Activated CD4-positive, alpha-beta T cell treated with anti-CD3 and anti-CD28 coated beads, Interleukin-2, amount 50 U/mL, for 48 hours (primary cell): ENCODE measurements around the gene KIF26B.
"Not testable (repeated sequence)": the region's sequence is repeated elsewhere in the genome, so short reads cannot be mapped to it uniquely, and the experiment has no call there.

Experiments used
- DNase-seq, 2 experiments: peaks; one replicate each; pipeline ENCODE4 v3.0.0-alpha.2; 2020

Gene KIF26B

GRCh38 chr1:245671966-245672767, 517.4 kb downstream of the KIF26B start:
- no peak for DNase-seq

DNA sequence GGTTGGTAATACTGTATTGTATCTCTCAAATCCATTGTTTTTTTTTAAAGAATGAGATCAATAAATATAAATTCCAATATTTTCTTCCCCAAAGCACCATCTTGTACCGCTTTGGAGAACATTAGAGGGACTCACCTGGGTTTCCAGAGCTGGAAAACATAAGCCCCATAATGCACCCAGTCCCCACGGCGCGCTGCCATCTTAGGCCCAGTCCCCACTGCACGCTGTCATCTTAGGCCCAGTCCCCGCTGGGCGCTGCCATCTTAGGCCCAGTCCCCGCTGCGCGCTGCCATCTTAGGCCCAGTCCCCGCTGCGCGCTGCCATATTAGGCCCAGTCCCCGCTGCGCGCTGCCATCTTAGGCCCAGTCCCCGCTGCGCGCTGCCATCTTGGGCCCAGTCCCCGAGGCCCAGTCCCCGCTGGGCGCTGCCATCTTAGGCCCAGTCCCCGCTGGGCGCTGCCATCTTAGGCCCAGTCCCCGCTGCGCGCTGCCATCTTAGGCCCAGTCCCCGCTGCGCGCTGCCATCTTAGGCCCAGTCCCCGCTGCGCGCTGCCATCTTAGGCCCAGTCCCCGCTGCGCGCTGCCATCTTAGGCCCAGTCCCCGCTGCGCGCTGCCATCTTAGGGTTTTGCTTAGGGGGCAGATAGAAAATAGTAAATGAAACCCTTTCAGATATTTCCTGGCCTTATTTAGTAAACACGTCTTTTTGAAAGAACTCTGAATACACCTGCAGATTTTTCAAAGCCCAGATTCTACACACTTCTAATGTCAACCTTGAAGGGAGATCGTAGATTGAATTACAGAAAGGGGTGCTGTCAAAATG, 518.3 kb downstream of the KIF26B start:
- DNase-seq = not testable (repeated sequence)

- DNase-seq = no peak
Observed at GRCh38 chr1:245673881-245674414, 519.2 kb downstream of the KIF26B start.

- DNase-seq = no peak
Observed at GRCh38 chr1:245677461-245678240, 522.9 kb downstream of the KIF26B start.

DNA sequence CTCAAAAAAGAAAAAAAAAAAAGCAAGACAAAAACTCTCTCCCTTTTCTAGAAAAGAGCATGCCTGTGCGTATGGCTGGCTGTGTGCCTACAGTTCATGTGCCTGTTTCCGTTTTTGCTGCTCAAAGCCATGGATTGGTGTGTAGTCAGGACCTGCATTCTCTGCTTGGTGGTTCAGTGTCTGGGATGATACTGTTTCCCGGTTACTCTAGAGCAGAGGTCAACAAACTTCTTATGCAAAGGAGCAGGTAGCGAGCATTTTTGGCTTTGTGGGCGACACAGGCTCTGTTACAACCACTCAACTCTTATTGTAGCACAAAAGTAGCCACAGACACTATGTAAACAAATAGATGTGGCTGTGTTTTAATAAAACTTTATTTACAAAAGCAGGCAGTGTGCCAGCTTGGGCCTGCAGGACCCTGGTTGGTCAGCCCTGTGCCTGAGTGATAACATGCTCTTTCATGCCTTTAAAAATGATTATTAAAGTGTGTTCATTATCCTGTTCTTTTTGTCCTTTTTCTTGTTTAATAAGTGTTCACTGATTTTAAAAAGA, 524.2 kb downstream of the KIF26B start:
- DNase-seq = no peak

- DNase-seq = no peak
Observed at GRCh38 chr1:245679821-245680780, 525.3 kb downstream of the KIF26B start.

GRCh38 chr1:245682638-245683628, 528.1 kb downstream of the KIF26B start:
- no peak for DNase-seq

DNA sequence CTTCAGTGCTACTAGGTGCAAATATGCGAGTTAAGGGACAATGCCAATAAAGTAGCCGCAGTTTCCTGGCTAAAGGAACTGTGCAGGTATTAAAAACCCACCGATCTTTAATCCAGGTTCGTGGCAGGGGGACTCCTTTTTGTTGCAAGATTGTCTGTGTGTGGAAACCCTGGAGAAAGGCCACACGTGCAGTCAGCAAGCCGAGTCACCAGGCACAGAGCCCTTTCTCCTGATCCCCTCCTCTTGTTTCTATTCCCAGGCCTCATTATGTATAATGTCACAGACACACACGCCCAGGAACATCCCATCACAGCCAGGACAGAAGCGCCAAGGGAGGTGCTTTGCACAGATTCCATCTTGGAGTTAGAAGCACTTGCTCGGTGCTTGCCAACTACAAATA, 528.9 kb downstream of the KIF26B start:
- no peak for DNase-seq

- no peak for DNase-seq
Observed at GRCh38 chr1:245684166-245684565, 529.4 kb downstream of the KIF26B start.

DNA sequence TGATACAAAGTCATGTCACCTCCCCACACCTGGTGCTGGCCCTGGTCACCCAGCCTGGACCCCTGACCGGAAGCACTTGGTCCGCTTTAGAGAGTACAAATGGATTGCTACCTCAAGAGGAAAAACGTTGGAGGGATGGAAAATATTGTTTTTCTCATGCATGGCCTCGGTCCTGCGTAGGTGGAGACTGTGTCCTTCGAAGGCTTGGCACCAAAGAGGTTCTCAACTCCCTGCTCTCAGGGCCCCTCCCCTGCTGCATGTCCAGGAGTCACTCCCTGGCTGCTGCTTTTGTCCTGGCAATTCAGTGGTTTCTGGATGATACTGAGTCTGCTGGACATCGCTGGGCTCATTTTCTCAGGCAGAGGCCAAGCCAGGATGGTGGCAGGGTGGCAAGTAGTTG, 529.8 kb downstream of the KIF26B start:
- DNase-seq = no peak

DNA sequence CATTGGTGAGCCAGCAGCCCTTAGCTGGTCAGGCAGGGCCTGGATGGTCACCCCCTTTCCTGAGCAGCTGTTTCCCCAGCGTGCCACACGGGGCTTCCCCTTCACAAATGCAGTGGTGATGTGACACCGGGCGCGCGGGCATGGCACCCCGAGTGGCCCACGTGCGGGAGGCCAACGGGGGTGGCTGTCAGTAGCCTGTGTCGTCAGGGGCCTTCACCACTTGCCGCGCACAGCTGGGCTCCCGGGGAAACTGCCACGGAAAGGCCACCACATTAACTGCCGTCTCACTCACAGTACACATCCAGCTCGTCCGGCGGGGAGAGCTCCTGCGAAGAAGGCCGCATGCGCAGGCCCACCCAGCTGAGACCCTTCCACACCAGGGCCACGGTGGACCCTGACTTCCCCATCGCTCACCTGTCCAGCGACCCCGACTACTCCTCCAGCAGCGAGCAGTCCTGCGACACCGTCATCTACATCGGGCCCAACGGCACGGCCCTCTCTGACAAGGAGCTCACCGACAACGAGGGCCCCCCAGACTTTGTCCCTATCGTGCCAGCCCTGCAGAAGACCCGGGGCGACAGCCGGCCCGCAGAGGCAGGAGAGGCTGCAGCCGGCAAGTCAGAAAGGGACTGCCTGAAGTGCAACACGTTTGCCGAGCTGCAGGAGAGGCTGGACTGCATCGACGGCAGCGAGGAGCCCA, 530.5 kb downstream of the KIF26B start:
- DNase-seq = no peak

DNA sequence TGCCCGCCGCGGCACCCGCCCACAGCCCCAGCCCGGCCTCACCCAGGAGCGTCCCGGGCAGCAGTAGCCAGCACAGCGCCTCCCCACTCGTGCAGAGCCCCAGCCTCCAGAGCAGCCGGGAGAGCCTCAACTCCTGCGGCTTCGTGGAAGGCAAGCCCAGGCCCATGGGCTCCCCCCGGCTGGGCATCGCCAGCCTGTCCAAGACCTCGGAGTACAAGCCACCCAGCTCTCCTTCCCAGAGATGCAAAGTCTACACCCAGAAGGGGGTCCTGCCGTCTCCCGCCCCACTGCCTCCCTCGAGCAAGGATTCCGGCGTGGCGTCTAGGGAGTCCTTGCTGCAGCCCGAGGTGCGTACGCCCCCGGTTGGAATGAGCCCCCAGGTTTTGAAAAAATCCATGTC, 531.2 kb downstream of the KIF26B start:
- no peak for DNase-seq

GRCh38 chr1:245686446-245687030, 531.8 kb downstream of the KIF26B start:
- DNase-seq = no peak

DNA sequence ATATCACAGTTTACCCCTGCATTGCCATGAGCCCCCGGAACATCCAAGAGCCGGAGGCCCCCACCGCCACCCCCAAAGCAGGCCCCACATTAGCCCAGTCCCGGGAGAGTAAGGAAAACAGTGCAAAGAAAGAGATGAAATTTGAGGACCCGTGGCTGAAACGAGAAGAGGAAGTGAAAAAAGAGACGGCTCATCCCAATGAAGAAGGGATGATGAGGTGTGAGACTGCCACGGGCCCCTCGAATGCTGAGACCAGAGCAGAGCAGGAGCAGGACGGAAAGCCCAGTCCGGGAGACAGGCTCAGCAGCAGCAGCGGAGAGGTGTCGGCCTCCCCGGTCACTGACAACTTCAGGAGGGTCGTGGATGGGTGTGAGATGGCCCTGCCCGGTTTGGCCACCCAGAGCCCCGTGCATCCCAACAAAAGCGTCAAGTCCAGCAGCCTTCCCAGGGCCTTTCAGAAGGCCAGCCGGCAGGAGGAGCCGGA, 532.4 kb downstream of the KIF26B start:
- DNase-seq = no peak

DNA sequence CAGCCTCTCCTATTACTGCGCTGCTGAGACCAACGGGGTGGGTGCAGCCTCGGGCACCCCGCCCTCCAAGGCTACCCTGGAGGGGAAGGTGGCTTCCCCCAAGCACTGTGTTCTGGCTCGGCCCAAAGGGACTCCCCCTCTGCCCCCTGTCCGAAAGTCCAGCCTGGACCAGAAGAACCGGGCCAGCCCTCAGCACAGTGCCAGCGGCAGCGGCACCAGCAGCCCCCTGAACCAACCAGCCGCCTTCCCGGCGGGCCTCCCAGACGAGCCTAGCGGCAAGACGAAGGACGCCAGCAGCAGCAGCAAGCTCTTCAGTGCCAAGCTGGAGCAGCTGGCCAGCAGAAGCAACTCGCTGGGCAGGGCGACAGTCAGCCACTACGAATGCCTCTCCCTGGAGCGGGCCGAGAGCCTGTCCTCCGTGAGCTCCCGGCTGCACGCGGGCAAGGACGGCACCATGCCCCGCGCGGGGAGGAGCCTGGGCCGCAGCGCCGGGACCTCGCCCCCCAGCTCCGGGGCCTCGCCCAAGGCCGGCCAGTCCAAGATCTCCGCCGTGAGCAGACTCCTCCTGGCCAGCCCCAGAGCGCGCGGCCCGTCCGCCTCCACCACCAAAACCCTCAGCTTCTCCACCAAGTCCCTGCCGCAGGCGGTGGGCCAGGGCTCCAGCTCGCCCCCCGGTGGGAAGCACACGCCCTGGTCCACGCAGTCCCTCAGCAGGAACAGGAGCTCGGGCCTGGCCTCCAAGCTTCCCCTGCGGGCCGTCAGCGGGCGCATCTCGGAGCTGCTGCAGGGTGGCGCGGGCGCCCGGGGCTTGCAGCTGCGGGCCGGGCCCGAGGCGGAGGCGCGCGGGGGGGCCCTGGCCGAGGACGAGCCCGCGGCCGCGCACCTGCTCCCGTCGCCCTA, 533.1 kb downstream of the KIF26B start:
- DNase-seq = no peak

- no peak for DNase-seq
Observed at GRCh38 chr1:245688536-245689453, 534.0 kb downstream of the KIF26B start.
